GM23338 (cell line): Measurements from ENCODE around the gene FANCC. TPM values are rescaled to one million over a fixed set of nuclear protein-coding genes. Genes with fewer than 3 reads are reported as not detected.

Experiments
- ATAC-seq: fragments of 200-7000 bp; cut with Tn5 transposase; 3 replicates; pipeline ENCODE4 v1.9.1; 2020
- DNase-seq: peaks from one replicate; pipeline ENCODE4 v3.0.0-alpha.2; 2015; ENCODE audit warnings: low spot score
- H2AFZ ChIP-seq: fragments of 200-600 bp; sonication (generic); 2 replicates; pipeline ENCODE4 v1.8.0; 2016; ENCODE audit warnings: antibody characterized with exemption, mild to moderate bottlenecking, moderate library complexity
- H3F3A ChIP-seq: fragments of 200-600 bp; sonication (generic); replicated peaks from 2 replicates; pipeline ENCODE4 v1.8.0; 2017; ENCODE audit warnings: antibody characterized with exemption, mixed run types, low read depth
- H3K27ac ChIP-seq: fragments of 200-600 bp; sonication (generic); 2 replicates; pipeline ENCODE4 v1.6.1; 2016; ENCODE audit warnings: low read depth
- H3K27me3 ChIP-seq: fragments of 200-600 bp; sonication (generic); 2 replicates; pipeline ENCODE4 v1.8.0; 2016; ENCODE audit warnings: mild to moderate bottlenecking, mixed run types, moderate library complexity; ENCODE audit not compliant: insufficient read depth
- H3K36me3 ChIP-seq: fragments of 200-600 bp; sonication (generic); 2 replicates; pipeline ENCODE4 v1.8.0; 2016; ENCODE audit warnings: mild to moderate bottlenecking; ENCODE audit not compliant: insufficient read depth
- H3K4me1 ChIP-seq: fragments of 200-600 bp; sonication (generic); 2 replicates; pipeline ENCODE4 v1.8.0; 2016; ENCODE audit warnings: mild to moderate bottlenecking, moderate library complexity; ENCODE audit not compliant: insufficient read depth
- H3K4me2 ChIP-seq: fragments of 200-600 bp; sonication (generic); 2 replicates; pipeline ENCODE4 v1.7.1; 2017; ENCODE audit warnings: mixed run types
- H3K4me3 ChIP-seq: fragments of 200-600 bp; sonication (generic); 2 replicates; pipeline ENCODE4 v1.6.1; 2016; ENCODE audit warnings: mixed run types
- H3K79me2 ChIP-seq: fragments of 200-600 bp; sonication (generic); replicated peaks from 2 replicates; pipeline ENCODE4 v1.8.0; 2017; ENCODE audit warnings: mild to moderate bottlenecking; ENCODE audit not compliant: insufficient read depth
- H3K9me2 ChIP-seq: fragments of 200-600 bp; sonication (generic); 2 replicates; pipeline ENCODE4 v1.8.0; 2017; ENCODE audit not compliant: insufficient read depth
- H4K20me1 ChIP-seq: fragments of 200-600 bp; sonication (generic); replicated peaks from 2 replicates; pipeline ENCODE4 v1.8.0; 2017; ENCODE audit warnings: mild to moderate bottlenecking; ENCODE audit not compliant: insufficient read depth
- H3K27ac Mint-ChIP-seq: 2 replicates; pipeline ENCODE4 v1.8.0; 2020; ENCODE audit warnings: inconsistent platforms, mild to moderate bottlenecking, moderate library complexity, mixed read lengths
- H3K27me3 Mint-ChIP-seq: 3 replicates; pipeline ENCODE4 v1.8.0; 2022; ENCODE audit warnings: low read depth, mild to moderate bottlenecking, moderate library complexity, mixed read lengths, inconsistent platforms; ENCODE audit not compliant: insufficient read depth, poor library complexity
- H3K36me3 Mint-ChIP-seq: 3 replicates; pipeline ENCODE4 v1.8.0; 2021; ENCODE audit warnings: low read depth, mild to moderate bottlenecking, inconsistent platforms, moderate library complexity, mixed read lengths
- H3K4me1 Mint-ChIP-seq: 3 replicates; pipeline ENCODE4 v1.8.0; 2020; ENCODE audit warnings: mild to moderate bottlenecking, inconsistent platforms, mixed read lengths
- H3K4me3 Mint-ChIP-seq: 3 replicates; pipeline ENCODE4 v1.8.0; 2021; ENCODE audit warnings: moderate library complexity, mild to moderate bottlenecking, inconsistent platforms, mixed read lengths
- H3K9me3 Mint-ChIP-seq: 3 replicates; pipeline ENCODE4 v1.8.0; 2020; ENCODE audit warnings: moderate library complexity, mild to moderate bottlenecking, inconsistent platforms, mixed read lengths
- CREB1 ChIP-seq: fragments of 250-450 bp; sonication (Bioruptor Pico); IDR thresholded peaks from 2 replicates; pipeline ENCODE4 v1.5.0; 2020; ENCODE audit warnings: low read depth, mild to moderate bottlenecking, moderate library complexity
- EZH2 ChIP-seq: fragments of 200-600 bp; sonication (generic); IDR thresholded peaks from one replicate; pipeline ENCODE4 v1.8.0; 2017; ENCODE audit warnings: antibody characterized with exemption, mild to moderate bottlenecking, low read depth; ENCODE audit not compliant: unreplicated experiment
- EZH2phosphoT487 ChIP-seq: fragments of 200-600 bp; sonication (generic); IDR thresholded peaks from one replicate; pipeline ENCODE4 v1.8.1; 2018; ENCODE audit warnings: antibody characterized with exemption; ENCODE audit not compliant: unreplicated experiment
- JUNB ChIP-seq: IDR thresholded peaks from one replicate; pipeline ENCODE4 v1.6.1; 2016; ENCODE audit warnings: antibody characterized with exemption; ENCODE audit not compliant: unreplicated experiment
- NANOG ChIP-seq: IDR thresholded peaks from 2 replicates; pipeline ENCODE4 v1.6.1; 2016; ENCODE audit warnings: antibody characterized with exemption, borderline replicate concordance
- POLR2AphosphoS5 ChIP-seq: IDR thresholded peaks from 2 replicates; pipeline ENCODE4 v1.6.1; 2016; ENCODE audit warnings: antibody characterized with exemption, low read depth
- STAT1 ChIP-seq: IDR thresholded peaks from one replicate; pipeline ENCODE4 v1.6.1; 2016; ENCODE audit warnings: antibody characterized with exemption; ENCODE audit not compliant: unreplicated experiment
- ZNF331 ChIP-seq: fragments of 250-450 bp; sonication (Bioruptor Pico); IDR thresholded peaks from 2 replicates; pipeline ENCODE4 v1.5.0; 2020; ENCODE audit warnings: low read depth, mild to moderate bottlenecking, moderate library complexity
- polyA plus RNA-seq: library from polyadenylated mRNA; unstranded; fragments of >200 nt; fragmentation: Nextera tagmentation; extraction: Ambion mirVana; gene quantifications from 2 replicates; pipeline ENCODE4 v1.2.1, GENCODE V29; 2016
- total RNA-seq: library from RNA; depleted of rRNA; stranded (reverse); fragments of >200 nt; shearing (Covaris generic); gene quantifications from 2 replicates; pipeline ENCODE4 v1.2.3, GENCODE V29; 2014
- TF ChIP-seq, protein P1 (sequence below), 2 experiments: fragments of 200-600 bp in 1 of 2; sonication (generic) in 1 of 2; conservative IDR thresholded peaks; 2 replicates each; pipeline versions ENCODE4 v1.5.1 to v1.6.1; 2016 to 2017; ENCODE audit warnings: antibody characterized with exemption in 2 of 2, low read depth in 2 of 2, mild to moderate bottlenecking in 2 of 2, moderate library complexity in 1 of 2
- TF ChIP-seq, protein P2 (sequence below): IDR thresholded peaks from 2 replicates; pipeline ENCODE4 v1.6.1; 2016; ENCODE audit warnings: antibody characterized with exemption
- TF ChIP-seq, protein P3 (sequence below): fragments of 250-450 bp; sonication (Bioruptor Pico); IDR thresholded peaks from 2 replicates; pipeline ENCODE4 v1.5.0; 2020; ENCODE audit warnings: mild to moderate bottlenecking, moderate library complexity

Gene FANCC
- total and polyA plus RNA-seq, 2 experiments from 2014 or later = 7.8 to 18.1 TPM

DNA sequence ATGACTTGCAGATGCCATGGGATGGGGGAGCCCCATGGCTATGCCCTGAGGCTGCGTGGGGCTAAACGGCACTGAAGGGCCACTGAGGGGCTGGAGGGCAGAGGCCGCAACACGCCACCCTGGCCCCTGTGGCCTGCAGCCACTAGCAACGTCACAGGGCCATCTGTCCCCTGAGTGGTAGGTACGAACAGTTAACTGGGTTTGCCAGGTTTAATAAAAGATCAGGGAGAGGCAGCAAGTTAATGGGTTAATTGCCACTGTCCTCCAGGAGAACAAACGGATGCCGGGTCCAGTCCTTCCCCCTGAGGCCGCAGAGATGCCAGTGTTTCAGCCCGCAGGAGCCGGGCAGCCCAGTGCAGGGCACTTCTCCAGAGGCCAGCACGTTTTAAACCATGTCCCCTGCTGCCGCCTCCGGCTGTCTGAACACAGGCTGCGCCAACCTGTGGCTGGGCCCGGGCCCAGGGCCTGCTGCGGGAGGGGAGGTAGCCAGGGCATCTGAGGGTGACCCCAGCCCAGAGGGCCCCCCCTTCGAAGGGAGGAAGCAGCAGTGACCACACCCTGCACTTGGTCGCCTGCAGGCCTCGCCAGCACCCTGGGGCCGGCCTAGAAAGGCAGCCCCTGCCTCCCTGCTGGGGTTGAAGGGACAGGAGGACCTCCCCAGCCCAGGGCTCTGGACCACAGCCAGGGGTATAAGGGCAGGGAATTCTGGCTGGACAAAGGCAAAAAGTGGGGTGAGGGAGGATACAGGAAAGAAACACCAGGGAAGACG is 227.3 kb downstream of the FANCC start:
- Mint-ChIP-seq H3K4me1 (peaks cover 36% of the 10 kb centered on the region), H3K36me3 (peaks cover 4% of the 10 kb centered on the region; the same call in 1 of the 3 replicates), H3K27ac (no peak overlapping the region), H3K4me3 (no peak overlapping the region; the same call in 2 of the 3 replicates), H3K27me3 (peaks cover 7% of the 10 kb centered on the region), H3K9me3 (no peaks in the 10 kb centered on the region)
- no peaks in the 10 kb centered on the region for H3K27me3 ChIP-seq
- H3K27ac ChIP-seq = no peak overlapping the region
- ATAC-seq (no peak), DNase-seq (no peak)
- H3K9me2 ChIP-seq = no peaks in the 10 kb centered on the region
- no peaks in the 10 kb centered on the region for H4K20me1 ChIP-seq
- no peaks in the 10 kb centered on the region for H3K36me3 ChIP-seq
- no peak overlapping the region for H2AFZ ChIP-seq
- TF ChIP-seq EZH2phosphoT487 (no peak), POLR2AphosphoS5 (no peak), EZH2 (no peak), CREB1 (no peak)
- no peak overlapping the region for H3K4me3 ChIP-seq
- H3K4me2 ChIP-seq = no peak overlapping the region
- H3K4me1 ChIP-seq = no peaks in the 10 kb centered on the region
- H3F3A ChIP-seq = no peaks in the 10 kb centered on the region
- H3K79me2 ChIP-seq = no peaks in the 10 kb centered on the region

DNA sequence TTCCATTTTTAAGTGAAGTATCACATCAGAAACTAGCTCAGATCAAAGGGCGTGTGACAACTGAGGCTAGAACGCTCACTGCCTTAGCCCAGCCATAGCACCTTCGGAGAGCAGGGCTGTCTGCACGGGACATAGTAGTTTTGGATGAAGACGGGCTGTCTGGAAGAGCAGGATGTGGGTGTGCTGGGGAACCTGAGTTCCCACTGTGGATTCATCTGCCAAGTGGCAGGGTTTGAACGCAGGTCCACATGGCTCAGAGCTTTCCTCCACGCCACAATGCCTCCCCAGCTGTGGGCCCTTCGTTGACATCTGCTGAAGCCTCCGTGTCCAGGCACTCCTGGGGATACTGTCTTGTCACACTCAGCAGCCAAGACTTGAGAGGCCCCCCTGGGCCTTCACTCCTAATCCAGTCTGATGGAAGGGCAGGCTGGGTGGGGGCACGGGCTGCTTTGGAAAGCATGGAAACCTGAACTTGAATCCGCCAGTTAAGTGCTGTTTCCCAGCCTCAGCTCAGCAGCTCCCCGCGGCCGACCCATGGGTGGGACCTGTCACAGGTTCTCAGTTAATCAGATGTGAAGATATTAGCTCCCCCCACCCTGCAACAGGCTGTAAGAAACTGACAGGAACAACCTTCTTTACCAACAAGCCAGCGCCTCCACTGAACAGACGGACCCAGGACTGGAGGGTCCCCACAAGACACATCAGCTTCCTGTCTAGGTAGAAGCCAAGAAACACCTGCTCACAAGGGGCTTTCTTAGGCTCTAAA is 228.1 kb downstream of the FANCC start:
- H3K27ac ChIP-seq = no peak overlapping the region
- TF ChIP-seq, protein P1, sequence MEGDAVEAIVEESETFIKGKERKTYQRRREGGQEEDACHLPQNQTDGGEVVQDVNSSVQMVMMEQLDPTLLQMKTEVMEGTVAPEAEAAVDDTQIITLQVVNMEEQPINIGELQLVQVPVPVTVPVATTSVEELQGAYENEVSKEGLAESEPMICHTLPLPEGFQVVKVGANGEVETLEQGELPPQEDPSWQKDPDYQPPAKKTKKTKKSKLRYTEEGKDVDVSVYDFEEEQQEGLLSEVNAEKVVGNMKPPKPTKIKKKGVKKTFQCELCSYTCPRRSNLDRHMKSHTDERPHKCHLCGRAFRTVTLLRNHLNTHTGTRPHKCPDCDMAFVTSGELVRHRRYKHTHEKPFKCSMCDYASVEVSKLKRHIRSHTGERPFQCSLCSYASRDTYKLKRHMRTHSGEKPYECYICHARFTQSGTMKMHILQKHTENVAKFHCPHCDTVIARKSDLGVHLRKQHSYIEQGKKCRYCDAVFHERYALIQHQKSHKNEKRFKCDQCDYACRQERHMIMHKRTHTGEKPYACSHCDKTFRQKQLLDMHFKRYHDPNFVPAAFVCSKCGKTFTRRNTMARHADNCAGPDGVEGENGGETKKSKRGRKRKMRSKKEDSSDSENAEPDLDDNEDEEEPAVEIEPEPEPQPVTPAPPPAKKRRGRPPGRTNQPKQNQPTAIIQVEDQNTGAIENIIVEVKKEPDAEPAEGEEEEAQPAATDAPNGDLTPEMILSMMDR (conservative IDR thresholded peaks at IDR 0.05; ENCODE audit: low read depth in 2 of 2) = no peak
- TF ChIP-seq ZNF331 (CRISPR knock-in tag) = no peak
- TF ChIP-seq POLR2AphosphoS5 = no peak
- no peak for TF ChIP-seq EZH2
- no peak for TF ChIP-seq CREB1
- TF ChIP-seq, protein P2, sequence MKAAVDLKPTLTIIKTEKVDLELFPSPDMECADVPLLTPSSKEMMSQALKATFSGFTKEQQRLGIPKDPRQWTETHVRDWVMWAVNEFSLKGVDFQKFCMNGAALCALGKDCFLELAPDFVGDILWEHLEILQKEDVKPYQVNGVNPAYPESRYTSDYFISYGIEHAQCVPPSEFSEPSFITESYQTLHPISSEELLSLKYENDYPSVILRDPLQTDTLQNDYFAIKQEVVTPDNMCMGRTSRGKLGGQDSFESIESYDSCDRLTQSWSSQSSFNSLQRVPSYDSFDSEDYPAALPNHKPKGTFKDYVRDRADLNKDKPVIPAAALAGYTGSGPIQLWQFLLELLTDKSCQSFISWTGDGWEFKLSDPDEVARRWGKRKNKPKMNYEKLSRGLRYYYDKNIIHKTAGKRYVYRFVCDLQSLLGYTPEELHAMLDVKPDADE = no peak
- TF ChIP-seq, protein P3, sequence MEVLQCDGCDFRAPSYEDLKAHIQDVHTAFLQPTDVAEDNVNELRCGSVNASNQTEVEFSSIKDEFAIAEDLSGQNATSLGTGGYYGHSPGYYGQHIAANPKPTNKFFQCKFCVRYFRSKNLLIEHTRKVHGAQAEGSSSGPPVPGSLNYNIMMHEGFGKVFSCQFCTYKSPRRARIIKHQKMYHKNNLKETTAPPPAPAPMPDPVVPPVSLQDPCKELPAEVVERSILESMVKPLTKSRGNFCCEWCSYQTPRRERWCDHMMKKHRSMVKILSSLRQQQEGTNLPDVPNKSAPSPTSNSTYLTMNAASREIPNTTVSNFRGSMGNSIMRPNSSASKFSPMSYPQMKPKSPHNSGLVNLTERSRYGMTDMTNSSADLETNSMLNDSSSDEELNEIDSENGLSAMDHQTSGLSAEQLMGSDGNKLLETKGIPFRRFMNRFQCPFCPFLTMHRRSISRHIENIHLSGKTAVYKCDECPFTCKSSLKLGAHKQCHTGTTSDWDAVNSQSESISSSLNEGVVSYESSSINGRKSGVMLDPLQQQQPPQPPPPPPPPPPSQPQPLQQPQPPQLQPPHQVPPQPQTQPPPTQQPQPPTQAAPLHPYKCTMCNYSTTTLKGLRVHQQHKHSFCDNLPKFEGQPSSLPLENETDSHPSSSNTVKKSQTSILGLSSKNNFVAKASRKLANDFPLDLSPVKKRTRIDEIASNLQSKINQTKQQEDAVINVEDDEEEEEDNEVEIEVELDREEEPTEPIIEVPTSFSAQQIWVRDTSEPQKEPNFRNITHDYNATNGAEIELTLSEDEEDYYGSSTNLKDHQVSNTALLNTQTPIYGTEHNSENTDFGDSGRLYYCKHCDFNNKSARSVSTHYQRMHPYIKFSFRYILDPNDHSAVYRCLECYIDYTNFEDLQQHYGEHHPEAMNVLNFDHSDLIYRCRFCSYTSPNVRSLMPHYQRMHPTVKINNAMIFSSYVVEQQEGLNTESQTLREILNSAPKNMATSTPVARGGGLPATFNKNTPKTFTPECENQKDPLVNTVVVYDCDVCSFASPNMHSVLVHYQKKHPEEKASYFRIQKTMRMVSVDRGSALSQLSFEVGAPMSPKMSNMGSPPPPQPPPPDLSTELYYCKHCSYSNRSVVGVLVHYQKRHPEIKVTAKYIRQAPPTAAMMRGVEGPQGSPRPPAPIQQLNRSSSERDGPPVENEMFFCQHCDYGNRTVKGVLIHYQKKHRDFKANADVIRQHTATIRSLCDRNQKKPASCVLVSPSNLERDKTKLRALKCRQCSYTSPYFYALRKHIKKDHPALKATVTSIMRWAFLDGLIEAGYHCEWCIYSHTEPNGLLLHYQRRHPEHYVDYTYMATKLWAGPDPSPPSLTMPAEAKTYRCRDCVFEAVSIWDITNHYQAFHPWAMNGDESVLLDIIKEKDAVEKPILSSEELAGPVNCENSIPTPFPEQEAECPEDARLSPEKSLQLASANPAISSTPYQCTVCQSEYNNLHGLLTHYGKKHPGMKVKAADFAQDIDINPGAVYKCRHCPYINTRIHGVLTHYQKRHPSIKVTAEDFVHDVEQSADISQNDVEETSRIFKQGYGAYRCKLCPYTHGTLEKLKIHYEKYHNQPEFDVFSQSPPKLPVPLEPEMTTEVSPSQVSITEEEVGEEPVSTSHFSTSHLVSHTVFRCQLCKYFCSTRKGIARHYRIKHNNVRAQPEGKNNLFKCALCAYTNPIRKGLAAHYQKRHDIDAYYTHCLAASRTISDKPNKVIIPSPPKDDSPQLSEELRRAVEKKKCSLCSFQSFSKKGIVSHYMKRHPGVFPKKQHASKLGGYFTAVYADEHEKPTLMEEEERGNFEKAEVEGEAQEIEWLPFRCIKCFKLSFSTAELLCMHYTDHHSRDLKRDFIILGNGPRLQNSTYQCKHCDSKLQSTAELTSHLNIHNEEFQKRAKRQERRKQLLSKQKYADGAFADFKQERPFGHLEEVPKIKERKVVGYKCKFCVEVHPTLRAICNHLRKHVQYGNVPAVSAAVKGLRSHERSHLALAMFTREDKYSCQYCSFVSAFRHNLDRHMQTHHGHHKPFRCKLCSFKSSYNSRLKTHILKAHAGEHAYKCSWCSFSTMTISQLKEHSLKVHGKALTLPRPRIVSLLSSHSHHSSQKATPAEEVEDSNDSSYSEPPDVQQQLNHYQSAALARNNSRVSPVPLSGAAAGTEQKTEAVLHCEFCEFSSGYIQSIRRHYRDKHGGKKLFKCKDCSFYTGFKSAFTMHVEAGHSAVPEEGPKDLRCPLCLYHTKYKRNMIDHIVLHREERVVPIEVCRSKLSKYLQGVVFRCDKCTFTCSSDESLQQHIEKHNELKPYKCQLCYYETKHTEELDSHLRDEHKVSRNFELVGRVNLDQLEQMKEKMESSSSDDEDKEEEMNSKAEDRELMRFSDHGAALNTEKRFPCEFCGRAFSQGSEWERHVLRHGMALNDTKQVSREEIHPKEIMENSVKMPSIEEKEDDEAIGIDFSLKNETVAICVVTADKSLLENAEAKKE (CRISPR knock-in tag) = no peak
- no peak for TF ChIP-seq JUNB
- TF ChIP-seq NANOG = no peak
- no peak for TF ChIP-seq EZH2phosphoT487
- no peak for TF ChIP-seq STAT1

More for the DNA sequence above, 228.1 kb downstream of the FANCC start:
- Histone ChIP-seq H3K4me2 (no peak overlapping the region), H3K4me3 (no peak overlapping the region), H3K79me2 (no peaks in the 10 kb centered on the region), H3F3A (no peaks in the 10 kb centered on the region), H3K9me2 (no peaks in the 10 kb centered on the region), H3K4me1 (no peaks in the 10 kb centered on the region), H3K27me3 (no peaks in the 10 kb centered on the region), H2AFZ (no peak overlapping the region), H4K20me1 (no peaks in the 10 kb centered on the region), H3K36me3 (no peaks in the 10 kb centered on the region)
- Mint-ChIP-seq H3K4me1 (peaks cover 34% of the 10 kb centered on the region), H3K27ac (no peak overlapping the region; the same call in 1 of the 2 replicates), H3K27me3 (peaks cover 7% of the 10 kb centered on the region), H3K9me3 (no peaks in the 10 kb centered on the region), H3K36me3 (peaks cover 4% of the 10 kb centered on the region; the same call in 1 of the 3 replicates), H3K4me3 (no peak overlapping the region; the same call in 2 of the 3 replicates)
- DNase-seq (no peak), ATAC-seq (no peak)
